HG03469 (cell line): Measurements from ENCODE around the gene ITGA5.

Experiments
- ATAC-seq: cut with Tn5 transposase; IDR thresholded peaks from one replicate; pipeline ENCODE4 v1.9.1; 2021; ENCODE audit warnings: mild to moderate bottlenecking, moderate library complexity, moderate number of reproducible peaks; ENCODE audit not compliant: unreplicated experiment

The ITGA5 gene

GRCh38 chr12:54419088-54419887 lies at the start of gene ITGA5:
ITGA5 (minus strand) TSS chr12:54419266; CDS start chr12:54419198, 68 bp downstream.
- ATAC-seq = no peak

DNA sequence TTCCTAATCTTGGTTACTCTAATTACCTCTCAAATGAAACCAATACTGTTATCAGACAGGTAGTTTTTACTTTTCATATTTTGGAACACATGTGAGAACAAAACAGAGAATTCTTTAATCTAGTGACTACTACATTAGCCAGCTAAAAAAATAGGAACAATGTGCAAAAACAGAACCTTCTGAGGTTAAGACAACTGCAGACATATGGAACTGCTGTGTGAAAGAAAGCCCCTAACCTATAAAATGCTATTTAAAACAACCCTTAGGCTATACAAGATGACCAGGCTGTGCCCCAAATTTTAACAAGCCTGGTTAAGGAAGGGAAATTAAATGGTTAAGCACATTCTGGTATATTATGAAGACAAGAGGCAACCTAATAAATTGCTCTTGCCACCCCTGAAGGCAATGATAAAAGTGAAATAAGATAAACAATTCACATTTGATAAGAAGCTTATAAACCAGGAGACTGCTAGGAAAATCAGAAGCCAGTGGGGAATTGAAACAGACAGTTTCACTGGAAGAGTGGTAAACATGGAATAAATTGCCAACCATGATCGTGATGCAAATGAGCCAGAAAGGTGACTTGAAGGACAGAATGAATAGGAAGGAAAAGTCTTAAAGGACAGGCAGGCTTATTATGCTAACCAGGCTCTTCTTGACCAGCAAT lies 46.9 kb upstream of the ITGA5 start:
- ATAC-seq = no peak

- ATAC-seq = no peak
Observed at GRCh38 chr12:54463484-54463883, 44.4 kb upstream of the ITGA5 start.

DNA sequence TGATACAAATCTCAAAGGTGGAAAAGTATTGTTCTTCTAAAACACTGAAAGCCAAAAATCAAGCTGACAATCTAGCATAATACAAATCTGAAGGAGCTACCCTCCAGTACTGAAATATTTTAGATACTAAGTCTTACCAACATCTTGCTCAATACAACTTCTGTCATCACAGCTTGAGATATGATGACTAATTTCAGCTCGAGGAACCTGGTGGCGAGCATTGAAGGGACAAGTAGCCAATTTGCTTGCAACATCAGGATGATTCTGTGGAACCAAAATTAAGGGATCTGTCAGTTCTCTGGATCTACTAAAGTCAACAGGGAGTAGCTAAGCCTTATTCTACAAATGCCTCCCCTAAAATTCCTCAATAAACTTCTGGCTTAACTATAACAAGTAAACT lies 44.0 kb upstream of the ITGA5 start:
- no peak for ATAC-seq

GRCh38 chr12:54460317-54460923 lies 41.4 kb upstream of the ITGA5 start:
- no peak for ATAC-seq

- ATAC-seq = no peak
Observed at GRCh38 chr12:54459355-54459754, 40.3 kb upstream of the ITGA5 start.

DNA sequence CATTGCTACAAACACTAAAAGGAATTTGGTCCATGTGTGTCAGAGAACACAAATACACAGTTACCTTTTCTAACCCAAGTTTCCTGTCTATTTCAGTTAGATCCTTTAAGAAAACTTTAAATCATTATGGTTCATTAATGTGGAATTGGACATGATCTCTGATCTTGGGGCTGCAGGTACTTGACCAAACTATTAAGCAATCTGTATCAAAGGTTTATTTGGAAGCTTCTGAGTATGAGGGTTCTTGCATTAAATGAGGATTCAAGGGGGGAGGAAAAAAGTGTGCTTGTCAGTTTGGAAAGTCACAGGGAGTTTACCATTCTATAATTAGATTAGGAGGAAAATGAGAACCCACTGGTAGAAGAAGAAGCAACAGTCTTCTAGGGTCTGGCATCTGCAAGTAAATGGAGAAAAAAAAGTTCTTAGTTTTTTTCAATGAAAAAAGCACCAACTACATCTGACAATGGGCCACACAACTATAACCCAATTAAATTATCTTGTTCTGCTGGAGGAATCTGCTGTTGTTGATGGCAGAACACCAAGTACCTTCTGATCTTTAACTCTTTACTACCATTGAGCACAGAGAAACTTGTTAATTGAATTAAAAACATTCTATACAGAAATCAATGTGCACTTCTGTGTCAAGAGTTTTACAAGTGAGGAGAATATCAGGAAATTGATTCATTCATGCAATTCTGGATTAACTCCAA lies 36.8 kb upstream of the ITGA5 start:
- no peak for ATAC-seq

DNA sequence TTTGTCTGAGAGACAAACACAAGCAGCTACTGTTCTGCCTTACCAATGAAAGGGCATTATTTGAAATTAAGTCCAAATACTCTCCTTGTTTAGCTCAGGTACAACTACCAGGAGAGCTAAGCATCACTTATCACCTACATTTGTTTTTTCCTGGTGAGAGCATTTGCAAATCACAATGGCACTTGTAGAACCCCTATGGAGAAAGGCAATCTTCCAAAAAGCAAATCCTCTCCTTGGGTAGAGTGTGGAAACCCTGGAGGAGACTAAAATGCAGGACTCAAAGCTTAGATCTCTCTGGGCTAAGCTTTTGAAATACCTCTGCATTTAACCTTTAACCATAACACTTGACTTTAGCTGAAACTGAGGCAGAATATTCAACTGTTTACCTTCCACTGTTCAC lies 33.6 kb upstream of the ITGA5 start:
- ATAC-seq = no peak

GRCh38 chr12:54448344-54448743 lies 29.3 kb upstream of the ITGA5 start:
- no peak for ATAC-seq

GRCh38 chr12:54447917-54448316 lies 28.9 kb upstream of the ITGA5 start:
- no peak for ATAC-seq

DNA sequence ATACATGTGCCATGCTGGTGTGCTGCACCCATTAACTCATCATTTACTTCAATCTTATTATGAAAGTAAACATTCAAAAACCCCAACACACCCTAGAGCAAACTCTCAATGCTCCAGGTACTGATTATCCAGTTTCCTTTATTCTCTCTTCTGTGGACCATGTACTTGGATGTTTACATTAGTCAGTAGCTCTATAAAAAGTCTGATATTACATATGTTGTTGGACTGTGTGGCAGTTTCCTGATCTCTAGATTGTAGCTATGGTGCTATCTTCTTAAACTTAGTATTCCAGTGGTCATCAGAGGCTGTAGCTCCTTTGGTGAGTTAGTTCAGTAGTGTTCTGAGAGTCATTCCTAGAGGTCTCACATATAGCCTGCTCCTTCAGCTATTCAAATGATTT lies 25.1 kb upstream of the ITGA5 start:
- no peak for ATAC-seq

DNA sequence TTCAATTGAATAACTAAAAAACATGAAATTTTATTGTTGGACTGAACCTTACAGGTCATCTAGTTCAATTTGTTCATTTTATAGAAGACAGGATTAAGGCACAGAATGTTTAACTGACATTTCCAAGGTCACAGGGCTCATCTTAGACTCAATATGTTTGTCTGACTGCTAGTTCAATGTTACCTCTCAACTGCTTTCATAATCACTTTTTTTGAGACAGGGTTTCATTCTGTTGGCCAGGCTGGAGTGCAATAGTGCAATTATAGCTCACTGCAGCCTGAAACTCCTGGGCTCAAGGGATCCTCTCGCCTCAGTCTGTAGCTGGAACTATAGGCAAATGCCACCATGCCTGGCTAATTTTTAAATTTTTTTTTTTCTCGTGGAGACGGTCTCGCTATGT lies 24.4 kb upstream of the ITGA5 start:
- no peak for ATAC-seq

DNA sequence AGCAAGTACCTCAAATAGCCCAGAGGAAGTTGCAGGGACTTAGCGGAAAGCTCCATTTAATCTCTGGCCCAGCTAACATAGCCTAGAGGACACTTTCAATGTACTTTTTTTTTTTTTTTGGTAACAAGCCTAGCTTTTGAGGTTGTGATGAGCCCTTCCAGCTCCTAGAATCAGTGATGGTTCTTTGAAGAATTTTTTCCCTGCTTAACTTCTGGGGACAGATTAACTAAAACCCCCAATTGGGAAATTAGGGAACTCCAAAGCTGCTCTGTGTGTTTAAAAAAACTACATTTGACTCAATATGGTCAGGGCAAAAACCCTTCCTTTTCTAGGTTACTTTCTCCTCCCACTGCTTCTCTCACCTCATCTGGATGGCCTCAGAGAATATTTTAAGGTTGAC lies 23.9 kb upstream of the ITGA5 start:
- ATAC-seq = no peak

DNA sequence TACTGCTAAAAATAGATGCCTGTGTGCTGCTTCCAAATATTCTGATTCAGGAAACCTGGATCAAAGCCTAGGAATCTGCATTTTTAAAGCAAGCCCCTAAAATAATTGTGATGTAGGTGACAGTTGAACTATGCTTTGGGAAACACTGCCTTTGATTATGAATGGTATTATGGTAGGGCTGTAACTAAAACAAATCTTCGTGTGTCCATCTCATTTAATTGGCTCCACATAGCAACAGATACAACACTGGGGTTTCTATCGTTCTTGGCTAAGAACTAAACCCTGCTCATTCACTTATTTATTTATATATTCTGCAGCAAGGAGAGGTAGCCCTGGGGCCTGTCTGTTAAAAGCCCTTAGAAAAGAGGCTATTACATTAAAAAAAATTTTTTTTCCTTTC lies 23.0 kb upstream of the ITGA5 start:
- ATAC-seq = no peak

GRCh38 chr12:54439521-54440255 lies 20.6 kb upstream of the ITGA5 start:
- no peak for ATAC-seq

DNA sequence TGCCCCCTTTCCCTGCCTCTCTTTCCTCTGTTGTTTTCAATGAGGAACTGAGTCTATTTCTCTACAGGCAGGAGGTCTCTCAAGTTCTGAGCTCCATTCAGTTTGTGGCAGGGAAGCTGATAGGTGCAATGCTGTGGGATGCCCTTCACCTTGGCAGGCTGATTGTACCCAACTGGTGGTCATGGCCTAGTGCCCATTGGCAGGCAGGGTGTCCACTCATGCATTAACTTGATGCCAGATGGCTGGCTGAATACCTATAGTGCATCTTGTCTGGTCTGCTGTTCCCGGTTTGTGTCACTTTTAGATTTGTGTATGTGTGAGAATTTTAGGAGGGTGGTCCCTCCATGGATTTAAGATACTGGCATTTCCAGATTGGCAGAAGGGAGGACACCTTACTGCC lies 20.0 kb upstream of the ITGA5 start:
- ATAC-seq = no peak

GRCh38 chr12:54438517-54438916 lies 19.5 kb upstream of the ITGA5 start:
- no peak for ATAC-seq

- ATAC-seq = no peak
Observed at GRCh38 chr12:54437697-54438096, 18.6 kb upstream of the ITGA5 start.

DNA sequence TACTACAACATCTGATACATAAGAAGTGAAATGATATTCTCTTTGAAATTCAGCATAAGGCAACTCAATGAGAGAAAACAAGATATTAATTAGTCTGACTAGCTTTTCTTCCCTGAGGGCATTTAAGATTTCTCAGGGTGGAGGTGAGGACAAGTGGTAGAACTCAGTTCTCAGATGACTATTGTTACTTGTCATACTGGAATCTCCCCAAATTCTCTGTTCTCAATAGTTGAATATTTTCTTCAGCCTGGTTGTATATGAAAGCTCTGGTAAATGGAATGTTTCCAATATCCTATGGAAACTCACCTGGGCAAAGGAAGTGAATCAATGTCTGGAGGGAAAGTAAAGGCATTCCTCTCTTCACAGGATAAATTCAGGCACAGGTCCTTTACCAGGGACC lies 18.2 kb upstream of the ITGA5 start:
- no peak for ATAC-seq

DNA sequence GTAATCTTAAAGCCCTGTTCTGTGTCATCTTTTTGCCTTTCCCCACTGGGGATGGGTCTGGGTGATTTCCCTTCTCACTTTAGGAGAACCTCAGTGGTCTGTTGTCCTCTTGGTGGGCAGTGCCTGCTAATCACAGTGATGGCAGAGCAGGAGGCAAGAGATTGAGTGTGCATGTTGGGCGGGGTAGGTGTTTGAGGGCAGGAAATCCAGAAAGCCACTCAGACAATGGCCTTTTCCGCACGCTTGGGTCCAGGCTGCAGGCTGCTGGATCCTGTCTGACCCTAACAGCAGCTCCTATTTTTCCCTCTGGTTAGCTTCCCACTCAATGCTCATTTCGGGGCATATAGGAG lies 13.7 kb upstream of the ITGA5 start:
- ATAC-seq = no peak
